T-helper 1 cell treated with Interleukin-12 subunit alpha and Interleukin-12 subunit beta and Interleukin-4 antibody, amounts not matched to agents 30 ng/mL and 1 ng/mL, for 36 hours (primary cell): ENCODE results near the gene TUBB8. TPM values are rescaled to one million over a fixed set of nuclear protein-coding genes. Genes with fewer than 3 reads are reported as not detected.
"Not testable (repeated sequence)": the region's sequence is repeated elsewhere in the genome, so short reads cannot be mapped to it uniquely, and the experiment has no call there.

Experiments used
- intact Hi-C: fragments of 100-400 bp; cut with micrococcal nuclease; formaldehyde crosslinking; loops from one replicate; pipeline ENCODE4 v1.15.1; 2024
- total RNA-seq: library from RNA; stranded (reverse); gene quantifications from 2 replicates; pipeline ENCODE4 v1.2.3, GENCODE V29; 2022

Gene TUBB8
- total RNA-seq: not detected in 2 replicates

DNA sequence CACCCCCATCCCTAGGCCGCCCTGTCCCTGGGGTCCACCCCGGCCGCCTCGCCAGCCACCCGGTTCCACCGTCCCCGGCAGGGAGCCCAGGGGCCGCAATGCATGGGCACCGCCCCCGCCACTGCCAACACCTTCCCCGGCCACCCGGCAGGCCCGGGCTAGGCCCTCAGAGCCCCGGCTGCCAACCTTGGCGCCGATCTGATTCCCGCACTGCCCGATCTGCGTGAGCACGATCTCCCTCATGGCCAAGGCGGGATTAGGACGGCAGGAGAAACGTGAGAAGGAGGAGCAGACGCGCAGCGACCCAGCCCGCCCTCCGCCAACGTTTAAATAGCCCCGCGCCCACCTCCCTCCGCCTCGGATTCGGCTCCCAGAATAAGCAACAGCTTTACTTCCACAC, at the start of gene TUBB8:
TUBB8 (minus strand) TSS at position 301 of the 400 bp plus-strand sequence; CDS start at position 243, 58 bp downstream.
- intact Hi-C loops: no loop called here

- intact Hi-C loops: no loop called here
Measured at GRCh38 chr10:96466-96865, 47.4 kb upstream of the TUBB8 start.

GRCh38 chr10:95356-96115, 46.4 kb upstream of the TUBB8 start:
- intact Hi-C loops: no loop called here

- intact Hi-C loops: no loop called here
Measured at GRCh38 chr10:94613-95012, 45.5 kb upstream of the TUBB8 start.

DNA sequence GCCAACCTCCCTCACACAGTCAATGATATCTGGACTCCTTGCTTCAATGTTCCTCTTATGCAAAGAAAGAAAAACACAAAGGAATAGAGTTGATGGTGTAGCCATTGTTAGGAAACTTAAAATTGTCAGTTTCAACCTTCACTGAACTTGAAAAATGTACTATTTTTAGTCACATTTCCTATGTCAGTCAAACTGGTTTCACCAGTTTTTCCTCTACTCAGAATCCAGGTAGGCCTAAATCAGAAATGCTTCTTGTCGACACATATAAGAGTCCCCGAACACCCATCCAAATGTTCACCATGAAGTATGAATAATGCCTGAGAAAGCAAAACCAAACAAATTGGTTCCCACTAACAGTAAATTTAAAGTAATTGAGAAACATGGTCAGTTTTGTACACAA, 43.8 kb upstream of the TUBB8 start:
- intact Hi-C loops: no loop called here

GRCh38 chr10:92153-92552, 43.1 kb upstream of the TUBB8 start:
- intact Hi-C loops: no loop called here

DNA sequence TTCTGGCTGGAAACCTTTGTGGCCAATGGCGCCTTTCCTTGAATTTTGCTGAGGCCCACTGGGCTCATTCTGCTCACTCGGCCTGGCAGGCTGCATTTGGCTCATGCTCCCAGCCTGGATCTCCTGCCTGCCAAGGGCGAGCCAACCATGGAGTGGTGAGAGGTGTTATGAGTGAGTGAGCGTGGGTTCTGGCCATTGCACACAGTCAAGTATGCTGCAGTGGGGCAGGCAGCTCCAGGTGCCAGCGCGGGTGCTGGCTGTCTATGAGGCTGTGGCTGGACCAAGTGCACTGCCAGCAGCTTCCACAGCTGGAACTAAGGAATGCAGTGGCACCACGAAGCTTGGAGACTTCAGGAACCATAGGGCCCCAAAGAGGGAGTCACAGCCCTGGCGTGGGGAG, 42.2 kb upstream of the TUBB8 start:
- intact Hi-C loops: no loop called here

DNA sequence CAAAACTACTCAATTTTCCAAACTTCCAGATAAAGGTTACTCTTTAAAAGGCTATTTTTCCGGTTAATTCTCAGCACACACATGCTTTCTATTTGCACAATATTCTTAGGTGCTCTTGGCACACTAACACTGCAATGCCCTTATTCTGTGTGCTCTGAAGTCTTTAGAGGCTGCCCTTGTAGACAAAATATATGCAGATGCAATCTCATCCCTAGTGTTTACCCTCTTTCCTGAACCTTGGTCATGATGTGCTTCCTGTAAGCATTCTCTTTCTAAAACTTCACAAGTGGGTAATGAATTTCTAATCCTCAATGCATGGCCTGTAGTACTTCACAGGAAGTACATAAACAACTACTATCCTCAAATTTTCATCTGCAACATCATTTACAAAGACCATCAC, 41.1 kb upstream of the TUBB8 start:
- intact Hi-C loops: no loop called here

DNA sequence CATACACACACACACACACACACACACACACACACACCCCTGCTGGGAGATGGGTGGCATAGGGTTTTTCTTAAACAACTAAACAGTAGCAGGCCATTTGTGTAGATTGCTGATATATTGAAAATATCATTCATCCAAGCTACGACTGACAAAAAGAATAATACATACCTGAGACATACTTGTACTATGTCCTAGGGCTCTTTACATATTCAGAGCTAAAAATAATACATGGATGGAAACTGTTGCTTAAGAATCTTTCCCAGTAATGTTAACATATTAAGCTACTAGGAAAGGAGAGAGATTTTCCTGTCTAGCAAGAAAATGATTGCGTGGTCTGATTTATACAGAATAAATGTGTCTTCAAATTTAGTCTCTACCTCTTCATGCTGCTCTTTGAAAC, 40.2 kb upstream of the TUBB8 start:
- intact Hi-C loops: no loop called here

DNA sequence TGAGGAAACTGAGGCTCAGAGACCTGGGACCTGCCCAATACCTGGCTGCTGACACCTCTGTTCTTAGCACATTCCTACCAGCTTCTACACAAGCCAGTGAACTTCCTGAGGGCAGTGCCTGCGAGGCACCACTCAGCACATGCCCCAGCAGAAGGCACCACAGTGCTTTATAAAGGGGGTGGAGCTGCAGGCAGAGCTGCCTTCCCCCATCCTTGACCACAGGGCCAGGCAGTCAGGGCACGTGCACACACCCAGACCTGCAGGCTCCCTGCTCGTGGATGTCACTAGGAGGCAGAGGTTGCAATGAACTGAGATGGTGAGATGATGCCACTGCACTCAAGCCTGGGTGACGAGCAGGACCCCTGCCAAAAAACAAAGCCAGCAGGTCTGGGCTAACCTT, 39.2 kb upstream of the TUBB8 start:
- intact Hi-C loops: no loop called here

GRCh38 chr10:87177-88080, 38.3 kb upstream of the TUBB8 start:
- intact Hi-C loops: no loop called here

DNA sequence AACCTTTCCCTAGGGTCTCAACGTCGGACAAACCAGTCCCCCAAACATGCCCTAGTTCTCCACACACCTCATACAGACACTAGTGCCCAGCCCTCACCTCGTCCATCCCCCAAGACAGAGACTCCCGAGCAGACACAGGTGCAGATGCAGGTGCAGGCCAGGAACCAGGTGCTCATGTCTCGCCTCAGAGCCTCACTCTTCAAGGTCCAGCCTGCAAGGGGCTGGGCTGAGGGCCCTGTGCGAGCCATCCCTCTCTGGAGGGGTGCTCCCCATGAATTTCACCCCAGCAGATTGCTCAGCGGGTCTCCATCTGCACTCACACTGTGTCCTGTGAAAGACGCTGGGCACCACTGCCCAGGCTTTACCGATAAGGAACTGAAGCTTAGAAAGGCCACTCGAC, 36.9 kb upstream of the TUBB8 start:
- intact Hi-C loops: no loop called here

- intact Hi-C loops: no loop called here
Measured at GRCh38 chr10:85044-85443, 35.9 kb upstream of the TUBB8 start.

- intact Hi-C loops: no loop called here
Measured at GRCh38 chr10:83930-84530, 34.9 kb upstream of the TUBB8 start.

DNA sequence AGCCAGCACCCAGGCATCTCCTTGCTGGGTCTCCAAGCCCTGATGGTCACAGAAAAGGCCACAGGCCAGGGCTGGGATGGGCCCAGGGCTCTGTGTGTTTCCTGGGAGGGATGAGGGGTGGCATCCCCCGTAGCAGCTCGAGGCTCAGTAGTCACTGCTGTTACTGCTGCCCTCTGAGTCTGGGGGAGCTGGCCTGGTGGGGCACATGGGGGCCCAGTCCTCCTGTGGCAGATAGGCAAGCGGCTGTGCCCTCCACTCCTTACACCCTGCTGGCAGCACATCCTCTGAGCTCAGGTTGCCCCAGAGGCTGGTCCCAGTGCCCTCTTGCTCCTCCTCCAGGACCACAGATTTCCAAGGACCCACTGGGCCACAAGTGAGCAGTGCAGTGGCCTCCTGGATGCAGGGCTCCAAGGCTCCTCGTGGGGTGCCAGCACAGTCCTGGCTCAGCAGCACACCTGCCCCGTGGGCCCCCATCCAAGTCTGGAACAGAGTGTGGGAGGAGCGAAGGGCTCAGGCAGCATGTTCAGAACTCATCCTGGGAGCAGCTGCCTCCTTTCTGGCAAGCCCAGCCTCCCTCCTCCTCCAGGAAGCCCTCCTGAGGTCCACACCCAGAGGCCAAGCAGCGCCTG, 31.5 kb upstream of the TUBB8 start:
- intact Hi-C loops: no loop called here

- intact Hi-C loops: no loop called here
Measured at GRCh38 chr10:79532-80215, 30.6 kb upstream of the TUBB8 start.

GRCh38 chr10:78556-78955, 29.5 kb upstream of the TUBB8 start:
- intact Hi-C loops: no loop called here

- intact Hi-C loops: not testable (repeated sequence)
Measured at GRCh38 chr10:74266-74621, 25.1 kb upstream of the TUBB8 start.

DNA sequence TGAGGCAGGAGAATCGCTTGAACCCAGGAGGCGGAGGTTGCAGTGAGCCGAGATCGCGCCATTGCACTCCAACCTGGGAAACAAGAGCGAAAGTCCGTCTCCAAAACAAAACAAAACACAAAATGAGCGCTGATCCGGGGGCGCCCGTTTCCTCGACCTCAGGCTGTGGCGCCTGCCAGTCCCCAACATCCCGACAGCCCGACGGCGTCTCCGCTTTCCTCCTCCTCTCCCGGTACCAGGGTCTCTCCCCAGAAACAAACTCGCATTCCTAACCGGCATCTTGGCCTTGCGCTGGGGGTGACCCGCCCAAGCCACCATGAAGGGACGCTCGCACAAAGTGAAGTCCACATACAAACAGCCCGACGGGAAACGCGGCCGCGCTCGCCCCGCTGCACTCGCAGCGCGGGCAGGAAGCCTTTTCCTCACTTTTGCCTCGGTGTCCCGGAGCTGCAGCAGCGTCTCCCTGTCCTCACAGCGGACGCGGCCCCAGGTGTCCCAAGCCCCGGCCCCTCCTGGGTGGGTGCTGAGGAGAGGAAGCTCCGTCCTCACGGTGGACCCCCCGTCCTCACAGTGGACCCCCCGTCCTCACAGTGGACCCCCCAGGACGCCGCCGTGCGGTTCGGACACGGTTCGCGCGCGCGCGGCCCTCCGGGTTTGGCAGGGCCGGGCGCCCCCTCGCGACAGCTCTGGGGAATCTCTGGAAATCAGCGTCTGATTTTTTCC, 24.6 kb upstream of the TUBB8 start:
- intact Hi-C loops: not testable (repeated sequence)

GRCh38 chr10:68156-68555, 19.1 kb upstream of the TUBB8 start:
- intact Hi-C loops: not testable (repeated sequence)
